Measurements from ENCODE around the gene RGCC.

GRCh38 chr13:41496420-41497234, 39.3 kb downstream of the RGCC start:
- TF ChIP-seq CTCF (IDR thresholded peaks at IDR 0.05; ENCODE audit: poor library complexity, severe bottlenecking) (no peak), POLR2AphosphoS5 (IDR thresholded peaks at IDR 0.05) (no peak), EZH2 (IDR thresholded peaks at IDR 0.05; ENCODE audit: borderline replicate concordance, insufficient read depth, low read length, poor library complexity, severe bottlenecking) (no peak), RAD21 (conservative IDR thresholded peaks at IDR 0.05) (no peak), MXI1 (conservative IDR thresholded peaks at IDR 0.05; ENCODE audit: poor library complexity, severe bottlenecking) (no peak), SMC3 (conservative IDR thresholded peaks at IDR 0.05; ENCODE audit: poor library complexity) (no peak), EP300 (conservative IDR thresholded peaks at IDR 0.05; ENCODE audit: poor library complexity, severe bottlenecking) (no peak)
- TF ChIP-seq, protein P1, sequence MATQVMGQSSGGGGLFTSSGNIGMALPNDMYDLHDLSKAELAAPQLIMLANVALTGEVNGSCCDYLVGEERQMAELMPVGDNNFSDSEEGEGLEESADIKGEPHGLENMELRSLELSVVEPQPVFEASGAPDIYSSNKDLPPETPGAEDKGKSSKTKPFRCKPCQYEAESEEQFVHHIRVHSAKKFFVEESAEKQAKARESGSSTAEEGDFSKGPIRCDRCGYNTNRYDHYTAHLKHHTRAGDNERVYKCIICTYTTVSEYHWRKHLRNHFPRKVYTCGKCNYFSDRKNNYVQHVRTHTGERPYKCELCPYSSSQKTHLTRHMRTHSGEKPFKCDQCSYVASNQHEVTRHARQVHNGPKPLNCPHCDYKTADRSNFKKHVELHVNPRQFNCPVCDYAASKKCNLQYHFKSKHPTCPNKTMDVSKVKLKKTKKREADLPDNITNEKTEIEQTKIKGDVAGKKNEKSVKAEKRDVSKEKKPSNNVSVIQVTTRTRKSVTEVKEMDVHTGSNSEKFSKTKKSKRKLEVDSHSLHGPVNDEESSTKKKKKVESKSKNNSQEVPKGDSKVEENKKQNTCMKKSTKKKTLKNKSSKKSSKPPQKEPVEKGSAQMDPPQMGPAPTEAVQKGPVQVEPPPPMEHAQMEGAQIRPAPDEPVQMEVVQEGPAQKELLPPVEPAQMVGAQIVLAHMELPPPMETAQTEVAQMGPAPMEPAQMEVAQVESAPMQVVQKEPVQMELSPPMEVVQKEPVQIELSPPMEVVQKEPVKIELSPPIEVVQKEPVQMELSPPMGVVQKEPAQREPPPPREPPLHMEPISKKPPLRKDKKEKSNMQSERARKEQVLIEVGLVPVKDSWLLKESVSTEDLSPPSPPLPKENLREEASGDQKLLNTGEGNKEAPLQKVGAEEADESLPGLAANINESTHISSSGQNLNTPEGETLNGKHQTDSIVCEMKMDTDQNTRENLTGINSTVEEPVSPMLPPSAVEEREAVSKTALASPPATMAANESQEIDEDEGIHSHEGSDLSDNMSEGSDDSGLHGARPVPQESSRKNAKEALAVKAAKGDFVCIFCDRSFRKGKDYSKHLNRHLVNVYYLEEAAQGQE (IDR thresholded peaks at IDR 0.05; ENCODE audit: borderline replicate concordance), result no peak
